HG03103 (cell line): ENCODE results near the gene TRIO.
A peak's percentile ranks its signal among the peaks of the same experiment; 100 is the strongest.

ENCODE experiments used
- ATAC-seq: cut with Tn5 transposase; IDR thresholded peaks from one replicate; pipeline ENCODE4 v1.9.1; 2021; ENCODE audit warnings: low read depth; ENCODE audit not compliant: unreplicated experiment

TRIO gene

GRCh38 chr5:14439087-14439871 is 296.1 kb downstream of the TRIO start:
- no peak for ATAC-seq

- no peak for ATAC-seq
These were observed 297.1 kb downstream of the TRIO start for GRCh38 chr5:14440223-14440581.

- no peak for ATAC-seq
These were observed 297.7 kb downstream of the TRIO start for GRCh38 chr5:14440582-14441431.

DNA sequence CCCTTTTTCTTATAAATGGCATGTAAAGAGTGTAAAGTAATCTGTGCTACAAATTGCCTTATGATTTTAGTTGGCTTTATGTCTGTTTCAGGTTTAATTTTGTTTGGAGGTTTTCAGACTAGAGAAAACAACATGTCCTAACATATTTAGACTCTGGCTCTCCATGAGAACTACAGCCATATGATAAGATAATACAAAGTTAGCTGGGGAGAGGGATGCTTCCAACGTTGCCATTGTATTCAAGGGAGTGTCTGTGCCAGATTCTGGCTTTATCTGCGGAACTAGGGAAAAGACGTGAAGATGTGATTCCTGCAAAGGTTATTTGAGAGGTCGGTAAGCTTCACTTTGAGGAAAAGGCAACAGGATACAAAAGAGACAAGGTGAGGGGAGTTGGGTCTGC is 298.5 kb downstream of the TRIO start:
- ATAC-seq = no peak

DNA sequence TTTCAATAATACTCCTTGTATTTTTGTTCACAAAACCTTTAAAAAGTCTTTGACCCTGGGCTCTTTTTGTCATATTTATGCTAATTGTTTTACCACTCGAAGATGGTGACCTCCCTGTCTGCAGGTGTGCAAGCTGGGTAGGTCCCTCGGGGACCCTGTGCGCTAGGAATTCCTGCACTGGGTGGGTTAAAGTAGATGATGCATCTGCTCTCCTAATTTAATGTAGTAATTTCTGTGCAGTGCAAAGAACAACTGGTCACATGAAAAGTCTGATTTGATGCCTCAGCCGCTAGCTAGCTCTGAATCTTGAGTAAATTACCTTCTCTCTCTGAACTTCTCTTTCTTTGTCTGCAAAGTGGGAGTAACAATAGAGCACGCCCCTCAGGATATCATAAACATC is 299.4 kb downstream of the TRIO start:
- ATAC-seq = no peak

DNA sequence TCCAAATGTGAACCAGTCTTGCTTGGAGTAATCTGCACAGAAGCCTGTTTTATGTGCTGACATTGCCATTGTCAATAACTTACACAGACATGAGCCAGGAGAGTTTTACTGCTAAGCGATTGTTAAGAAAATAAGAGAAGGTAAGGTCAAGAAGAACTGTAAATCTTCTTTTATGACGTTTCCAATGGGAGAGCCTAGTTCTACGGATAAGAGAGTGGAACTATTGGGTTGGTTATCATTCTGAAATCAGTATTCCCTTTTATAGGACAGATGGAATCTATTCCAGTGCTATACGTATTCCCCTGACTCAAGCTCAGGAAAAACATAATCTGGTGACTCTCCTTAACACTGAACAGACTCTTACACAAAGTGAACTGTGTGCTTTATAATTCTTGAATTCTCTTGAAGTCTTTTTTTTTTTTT is 300.5 kb downstream of the TRIO start:
- ATAC-seq = no peak

- no peak for ATAC-seq
These were observed 301.0 kb downstream of the TRIO start for GRCh38 chr5:14444161-14444560.

DNA sequence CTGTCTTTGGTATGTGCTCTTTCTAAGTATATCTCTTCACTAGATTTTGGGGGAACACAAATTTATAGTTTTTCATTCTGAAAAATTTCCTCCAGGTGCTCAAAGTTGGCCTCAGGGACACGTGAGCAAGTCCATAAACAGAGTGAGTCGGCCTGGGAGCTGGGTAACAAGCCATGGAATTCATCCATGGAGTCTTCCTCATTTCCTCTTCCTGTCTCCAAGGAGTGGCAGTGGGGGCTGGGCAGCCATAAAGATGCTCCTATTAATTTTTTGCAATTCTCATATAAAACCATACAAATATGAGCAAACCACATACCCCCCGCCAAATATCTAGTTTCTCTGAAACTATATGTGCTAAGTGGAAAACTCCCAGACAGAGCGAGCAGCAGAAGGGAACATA is 301.9 kb downstream of the TRIO start:
- no peak for ATAC-seq

- no peak for ATAC-seq
These were observed 302.6 kb downstream of the TRIO start for GRCh38 chr5:14445576-14446290.

DNA sequence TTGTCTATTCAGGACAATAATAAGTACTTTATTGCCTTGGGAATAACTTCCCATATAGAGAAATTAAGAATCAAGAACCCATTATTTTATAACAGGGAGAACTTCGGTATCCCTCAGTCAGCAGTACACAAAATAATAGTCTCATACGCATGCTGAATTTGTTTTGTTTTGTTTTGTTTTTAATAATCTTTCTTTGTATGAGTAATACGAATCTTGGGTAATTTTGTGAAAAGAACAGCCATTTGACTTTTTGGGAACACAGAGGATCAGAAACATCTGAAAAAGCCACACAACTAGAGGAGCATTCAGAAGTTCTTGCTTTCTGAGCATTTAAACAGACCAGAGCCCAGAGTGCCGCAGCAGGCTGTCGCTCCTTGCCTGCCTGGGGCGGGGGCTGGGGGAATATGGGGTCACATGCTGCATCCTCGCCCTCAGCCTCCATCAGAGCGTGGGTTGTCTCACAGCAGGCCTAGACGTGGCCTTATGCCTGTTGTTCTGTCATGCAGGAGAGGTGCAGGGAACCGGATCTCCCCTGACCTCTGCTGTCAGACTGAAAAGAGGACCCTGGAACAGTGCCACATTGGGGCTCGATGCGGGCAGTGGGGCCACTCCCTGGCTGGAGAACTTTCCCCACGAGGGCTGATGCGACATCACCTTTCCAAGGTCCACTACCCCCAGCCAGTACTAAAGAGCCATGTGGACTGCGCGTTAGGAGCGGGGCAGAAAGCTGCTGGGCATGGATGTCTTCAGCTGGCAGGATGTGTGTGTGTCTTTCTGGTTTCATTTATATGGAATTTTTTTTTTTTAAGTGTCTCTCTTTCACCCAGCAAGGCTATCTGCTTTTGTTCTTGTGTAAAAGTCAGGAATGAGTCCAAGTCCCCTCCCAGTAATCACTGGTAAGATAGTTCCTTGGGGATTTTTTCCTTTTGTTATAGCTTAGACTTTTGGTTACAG is 305.1 kb downstream of the TRIO start:
- ATAC-seq = peak; percentile 64

DNA sequence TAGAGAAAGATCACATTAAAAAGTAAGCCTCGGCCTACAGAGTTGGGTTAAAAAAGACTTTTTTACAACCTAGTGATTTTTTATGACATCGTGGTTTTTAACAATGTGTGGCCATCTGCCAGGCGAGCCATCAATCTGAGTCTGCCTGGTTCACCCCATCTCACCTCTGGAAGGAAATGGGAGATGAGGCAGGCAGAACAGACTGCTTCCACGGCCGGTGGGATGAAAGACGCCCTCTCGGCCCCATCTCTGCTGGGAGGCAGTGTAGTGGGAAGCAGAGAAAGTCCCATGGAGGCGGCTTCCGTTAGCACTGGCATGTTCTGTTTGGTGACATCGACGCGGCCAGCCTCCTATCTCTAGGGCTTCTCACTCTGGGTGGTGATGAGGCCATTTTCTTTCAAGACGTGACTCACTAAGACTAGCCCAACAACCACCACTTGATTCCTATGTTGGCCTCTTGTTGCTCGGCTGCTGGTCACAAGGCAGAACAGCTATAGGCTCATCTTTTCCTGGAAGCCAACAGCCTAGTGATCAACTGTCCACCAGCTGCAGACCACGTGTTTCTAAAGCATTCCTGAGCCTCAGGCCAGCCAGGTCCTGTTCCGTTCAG is 306.0 kb downstream of the TRIO start:
- no peak for ATAC-seq

DNA sequence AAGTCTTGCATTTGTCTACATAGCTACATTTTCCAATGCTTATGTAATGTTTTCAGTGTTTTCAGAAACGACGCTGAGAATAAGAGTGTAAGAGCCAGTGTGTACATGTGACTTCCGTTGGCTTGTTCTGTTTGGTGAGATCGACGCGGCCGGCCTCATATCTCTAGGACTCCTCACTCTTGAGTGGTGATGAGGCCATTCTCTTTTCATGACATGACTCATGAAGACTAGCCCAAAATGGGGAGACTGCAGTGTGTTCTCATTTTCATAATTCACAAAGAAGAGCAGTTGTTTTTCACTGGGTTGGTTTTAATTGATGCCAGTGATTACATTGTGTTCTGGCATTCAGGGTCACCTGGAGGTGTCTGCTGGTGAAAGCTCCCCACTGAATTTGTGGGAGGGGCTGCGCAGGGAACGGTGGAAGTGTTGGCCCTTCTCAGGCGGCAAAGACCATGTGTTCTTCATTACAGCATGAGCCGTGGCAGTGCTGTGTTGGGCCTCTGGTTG is 306.9 kb downstream of the TRIO start:
- ATAC-seq = no peak

- no peak for ATAC-seq
These were observed 307.6 kb downstream of the TRIO start for GRCh38 chr5:14450742-14451141.

DNA sequence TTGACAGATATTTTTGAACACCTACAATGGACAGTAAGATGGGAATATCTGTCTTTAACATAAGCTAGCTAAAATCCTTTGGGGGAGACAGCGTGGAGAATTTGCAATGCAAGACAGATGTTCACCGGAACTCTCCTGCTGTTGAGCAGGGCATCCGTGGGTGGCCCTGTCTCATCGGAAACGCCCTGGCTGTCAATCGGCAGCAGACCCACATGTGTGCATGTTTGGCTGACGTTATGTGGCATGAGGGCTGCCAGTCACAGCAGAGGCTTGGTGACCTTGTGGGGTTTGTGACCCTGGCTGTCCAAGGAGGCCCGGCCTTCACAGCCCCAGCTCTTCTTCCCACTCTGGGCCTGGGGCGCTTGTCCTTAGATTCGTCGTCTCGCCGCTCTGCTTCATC is 308.7 kb downstream of the TRIO start:
- no peak for ATAC-seq

GRCh38 chr5:14452685-14453454 is 309.7 kb downstream of the TRIO start:
- ATAC-seq = no peak

GRCh38 chr5:14453481-14453880 is 310.3 kb downstream of the TRIO start:
- no peak for ATAC-seq

- no peak for ATAC-seq
These were observed 312.7 kb downstream of the TRIO start for GRCh38 chr5:14455814-14456321.

GRCh38 chr5:14457476-14457875 is 314.3 kb downstream of the TRIO start:
- ATAC-seq = no peak

DNA sequence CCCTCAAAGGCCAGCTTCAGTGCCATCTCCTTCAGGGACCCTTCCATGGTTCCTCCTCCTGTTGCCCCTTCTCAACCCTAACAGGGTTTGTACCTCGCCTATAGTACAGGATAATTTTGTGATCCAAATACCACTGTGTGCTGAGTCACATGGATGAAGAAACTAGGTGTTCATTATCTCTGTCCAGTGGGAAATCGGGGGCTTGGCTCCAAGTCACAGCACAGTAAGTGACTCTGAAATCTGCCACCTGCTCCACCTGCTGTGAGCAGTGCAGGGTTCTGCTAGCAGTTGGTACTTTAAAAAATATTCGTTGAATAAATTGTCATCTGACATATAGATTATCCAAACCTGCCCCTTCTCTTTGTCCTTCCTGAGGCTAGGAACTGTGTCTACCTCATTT is 315.3 kb downstream of the TRIO start:
- no peak for ATAC-seq
